K562 (cell line): ENCODE measurements around the gene ZNF750. TPM values are rescaled to one million over a fixed set of nuclear protein-coding genes. Genes with fewer than 3 reads are reported as not detected.

Source experiments
- ATAC-seq: fragments of 200-7000 bp; cut with Tn5 transposase; 3 replicates; pipeline ENCODE4 v1.9.1; 2020; ENCODE audit warnings: moderate library complexity
- BruUV-seq: library from RNA; stranded (reverse); fragments of 400-500 nt; replicated peaks from 2 replicates; lab custom pipeline; 2021; lab: Mats Ljungman, UMichigan
- CTCF ChIA-PET: fragments of 300-600 bp; formaldehyde crosslinking; extraction: SDS; loops from one replicate; lab custom pipeline; 2021; ENCODE audit warnings: low intra/inter-chr PET ratio; lab: Yijun Ruan, JAX
- POLR2A ChIA-PET: fragments of 300-600, 350-650 bp; sonication (Branson Sonifier 250); formaldehyde crosslinking; extraction: SDS; loops from one replicate; lab custom pipeline; 2021; ENCODE audit warnings: antibody characterized with exemption, inconsistent platforms; lab: Yijun Ruan, JAX
- DNase-seq, 4 experiments: peaks; one replicate each; pipeline versions ENCODE4 v3.0.0 to v3.0.0-alpha.2; 2011 to 2018; ENCODE audit warnings: low spot score in 3 of 4, mixed read lengths in 3 of 4; ENCODE audit errors: extremely low read depth in 1 of 4
- FAIRE-seq: peaks from 2 replicates; lab custom pipeline; 2011; peaks lifted over from hg19 to GRCh38; lab: Jason Lieb, UNC
- H2AFZ ChIP-seq: 2 replicates; pipeline ENCODE4 v1.6.0; 2011; ENCODE audit warnings: low read depth, low read length, control low read depth, inconsistent platforms
- H3K27ac ChIP-seq: fragments of 200-600 bp; 3 replicates; pipeline ENCODE4 v1.8.0; 2011; ENCODE audit warnings: low read depth, mild to moderate bottlenecking, control low read depth, inconsistent platforms, low read length, moderate library complexity, mixed read lengths; ENCODE audit errors: extremely low read depth
- H3K27me3 ChIP-seq, 2 experiments: fragments of 300-600 bp in 1 of 2; 2 replicates in 1 of 2; 3 replicates in 1 of 2; pipeline versions ENCODE4 v1.6.0 to v1.8.0; 2011; ENCODE audit warnings: inconsistent platforms in 2 of 2, low read length in 2 of 2, mild to moderate bottlenecking in 1 of 2, mixed read lengths in 1 of 2, moderate library complexity in 1 of 2; ENCODE audit not compliant: control insufficient read depth in 2 of 2, insufficient read depth in 2 of 2
- H3K36me3 ChIP-seq: fragments of 300-600 bp; 3 replicates; pipeline ENCODE4 v1.8.0; 2011; ENCODE audit warnings: mild to moderate bottlenecking, low read length, inconsistent platforms; ENCODE audit not compliant: control insufficient read depth, insufficient read depth
- H3K4me1 ChIP-seq, 2 experiments: fragments of 200-600 bp in 1 of 2; replicated peaks in 1 of 2; 2 replicates in 1 of 2; 3 replicates in 1 of 2; pipeline versions ENCODE4 v1.5.1 to v1.8.0; 2011; ENCODE audit warnings: inconsistent platforms in 2 of 2, low read length in 2 of 2, mild to moderate bottlenecking in 1 of 2, mixed read lengths in 1 of 2, moderate library complexity in 1 of 2; ENCODE audit not compliant: control insufficient read depth in 2 of 2, insufficient read depth in 2 of 2
- H3K4me2 ChIP-seq: 2 replicates; pipeline ENCODE4 v1.6.1; 2011; ENCODE audit warnings: low read length, control low read depth, inconsistent platforms, mixed read lengths; ENCODE audit not compliant: insufficient read depth
- H3K4me3 ChIP-seq: fragments of 200-600 bp; sonication (generic), shearing (Covaris generic); 2 replicates; pipeline ENCODE4 v1.5.1; 2016; ENCODE audit warnings: control low read depth, inconsistent platforms
- H3K79me2 ChIP-seq: fragments of 200-600 bp; 3 replicates; pipeline ENCODE4 v1.8.0; 2011; ENCODE audit warnings: low read length, inconsistent platforms; ENCODE audit not compliant: control insufficient read depth, insufficient read depth
- H3K9ac ChIP-seq, 2 experiments: 2 replicates each; pipeline versions ENCODE4 v1.6.0 to v1.6.1; 2011; ENCODE audit warnings: low read depth in 2 of 2, low read length in 2 of 2, control low read depth in 1 of 2, inconsistent platforms in 1 of 2, mild to moderate bottlenecking in 1 of 2, mixed read lengths in 1 of 2; ENCODE audit not compliant: insufficient read depth in 1 of 2
- H3K9me1 ChIP-seq: one replicate; pipeline ENCODE4 v1.6.0; 2011; ENCODE audit warnings: inconsistent platforms, mild to moderate bottlenecking, low read length, moderate library complexity; ENCODE audit not compliant: control insufficient read depth, insufficient read depth
- H3K9me3 ChIP-seq: replicated peaks from 2 replicates; pipeline ENCODE4 v1.5.1; 2011; ENCODE audit warnings: low read depth, low read length, inconsistent platforms; ENCODE audit not compliant: control insufficient read depth, insufficient read depth
- H4K20me1 ChIP-seq: replicated peaks from 2 replicates; pipeline ENCODE4 v1.6.1; 2011; ENCODE audit warnings: low read length, inconsistent platforms, mixed read lengths; ENCODE audit not compliant: control insufficient read depth, insufficient read depth
- ARID2 ChIP-seq: fragments of 450-650 bp; IDR thresholded peaks from 2 replicates; pipeline ENCODE4 v1.6.1; 2017; ENCODE audit warnings: antibody characterized with exemption, mild to moderate bottlenecking
- BHLHE40 ChIP-seq: IDR thresholded peaks from 2 replicates; pipeline ENCODE4 v1.6.1; 2011; ENCODE audit warnings: low read length, improper control_type of control experiment
- DIDO1 ChIP-seq: fragments of 450-650 bp; IDR thresholded peaks from 2 replicates; pipeline ENCODE4 v1.6.1; 2016; ENCODE audit warnings: low read depth, missing biosample characterization, missing genetic modification characterization
- NFE2 ChIP-seq: IDR thresholded peaks from 2 replicates; pipeline ENCODE4 v1.6.1; 2014; ENCODE audit warnings: antibody characterized with exemption, low read depth
- NRF1 ChIP-seq, 2 experiments: fragments of 450-650 bp; IDR thresholded peaks in 1 of 2; conservative IDR thresholded peaks in 1 of 2; 2 replicates each; pipeline ENCODE4 v1.6.1; 2014; ENCODE audit warnings: mild to moderate bottlenecking in 2 of 2
- ZNF77 ChIP-seq: fragments of 250-450 bp; sonication (Bioruptor Pico); IDR thresholded peaks from 2 replicates; pipeline ENCODE4 v1.5.0; 2020
- WGBS: fragments of 100-300 bp; shearing (Covaris generic); methylation state at CpG from one replicate; pipeline ENCODE4 v1.1.6; 2016; ENCODE audit warnings: low coverage, mixed read lengths; ENCODE audit not compliant: insufficient coverage; ENCODE audit errors: missing lambda C conversion rate; 5-methylcytosine and 5-hydroxymethylcytosine counted together
- in situ Hi-C: fragments of 300-500 bp; cut with MboI; formaldehyde crosslinking; loops from 4 replicates; pipeline ENCODE4 v1.15.0; 2018; ENCODE audit warnings: inconsistent platforms, mixed read lengths
- intact Hi-C: fragments of 100-400 bp; cut with micrococcal nuclease; formaldehyde crosslinking; loops from 2 replicates; pipeline ENCODE4 v1.14.2; 2022
- polyA plus RNA-seq, 8 experiments: library from polyadenylated mRNA; depleted of rRNA in 4 of 8; stranded (reverse) in 5 of 8; unstranded in 3 of 8; fragments of >200 nt; fragmentation: Nextera tagmentation in 2 of 8; fragmentation: Illumina TruSeq in 1 of 8; extraction: Ambion mirVana in 2 of 8; extraction: Trizol in 1 of 8; gene quantifications; 2 replicates each; pipeline versions ENCODE4 v1.2.1 to v1.2.3, GENCODE V29; 2011 to 2014; ENCODE audit warnings: inconsistent platforms in 1 of 8, missing spikeins in 1 of 8
- total RNA-seq, 7 experiments: library from RNA; depleted of rRNA in 6 of 7; stranded (reverse); fragments of >200 nt in 6 of 7; fragmentation: Illumina TruSeq in 2 of 7; extraction: Trizol in 2 of 7; gene quantifications; 2 replicates each; pipeline versions ENCODE4 v1.2.1 to v1.2.3, GENCODE V29; 2011 to 2021; ENCODE audit warnings: low replicate concordance in 1 of 7
- TF ChIP-seq, protein P1 (sequence below): fragments of 150-350 bp; conservative IDR thresholded peaks from 2 replicates; pipeline ENCODE4 v1.6.1; 2014; ENCODE audit warnings: low read length
- TF ChIP-seq, protein P2 (sequence below): fragments of 200-800 bp; sonication (Bioruptor generic); IDR thresholded peaks from 2 replicates; pipeline ENCODE4 v1.6.1; 2017; ENCODE audit warnings: missing genetic modification characterization, missing compliant biosample characterization

The ZNF750 gene
- total and polyA plus RNA-seq, 9 of the 15 experiments (the other 6 are each of a cell fraction or from before 2014, with no cell fraction given), result not detected

DNA sequence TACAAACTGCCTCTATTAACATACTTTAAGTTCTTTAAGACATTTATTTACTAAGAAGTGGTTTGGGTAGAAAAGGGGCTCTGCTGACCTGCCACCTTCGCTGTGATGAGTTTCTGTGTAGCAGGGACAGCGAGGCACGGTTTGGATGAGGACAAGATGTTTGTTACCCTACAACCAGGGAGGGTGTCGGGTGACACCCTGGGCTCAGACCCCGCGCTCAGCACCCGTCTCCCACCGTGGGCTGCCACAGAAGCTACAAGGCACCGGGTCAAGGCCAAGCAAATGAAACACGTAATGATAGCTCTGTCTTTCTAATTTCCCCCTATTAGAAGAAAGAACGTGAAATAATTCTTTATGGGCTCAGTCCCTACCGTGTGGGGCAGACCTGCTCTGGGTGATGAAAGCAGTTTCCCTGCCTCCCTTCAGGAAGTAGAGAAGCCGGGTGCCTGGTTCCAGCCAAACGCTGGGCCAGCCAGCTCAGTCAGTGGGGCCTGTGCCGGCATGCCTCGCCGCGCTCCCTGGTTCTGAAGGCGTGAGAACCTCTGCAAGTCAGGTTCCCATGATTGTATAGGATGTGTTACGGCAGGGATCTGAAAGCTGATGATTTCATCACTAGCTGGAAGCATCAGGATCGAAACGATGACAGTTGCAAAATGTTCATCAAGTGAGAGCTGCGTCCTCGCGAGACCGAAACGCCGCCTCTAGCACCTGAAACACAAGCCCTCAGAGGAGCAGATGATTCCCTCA, 3.9 kb downstream of the ZNF750 start:
- peaks cover 25% of the 10 kb centered on the region for H3K36me3 ChIP-seq
- no peak overlapping the region for H3K27ac ChIP-seq
- H3K79me2 ChIP-seq, result no peaks in the 10 kb centered on the region
- H3K4me3 ChIP-seq, result no peak overlapping the region
- POLR2A ChIA-PET, result no interaction called here
- H3K9me3 ChIP-seq, result no peaks in the 10 kb centered on the region
- DNase-seq (no peak), ATAC-seq (no peak), FAIRE-seq (no peak)
- no peaks in the 10 kb centered on the region for H3K27me3 ChIP-seq
- H3K9ac ChIP-seq, result peak overlapping the region in 1 of 2 experiments; percentile 60; a peak in 2 of 4 replicates
- WGBS, result 94% methylated on average over 27 of the region's 28 CpGs
- no peak overlapping the region for H3K4me2 ChIP-seq
- TF ChIP-seq DIDO1 (tag) (no peak), NFE2 (no peak)
- CTCF ChIA-PET, result interaction anchor here (0.7 kb wide), 1 partner anchor 15 kb away, joined by 4 read pairs; no protein-coding TSS in a partner anchor
- no peaks in the 10 kb centered on the region for H4K20me1 ChIP-seq
- intact Hi-C loops, result no loop called here
- in situ Hi-C loops, result no loop called here
- no peak overlapping the region for H2AFZ ChIP-seq
- H3K4me1 ChIP-seq, result peaks cover 0 to 28% of the 10 kb centered on the region in 2 experiments; a peak in 2 of 5 replicates
- no TSS peak for BruUV-seq
- H3K9me1 ChIP-seq, result no peaks in the 10 kb centered on the region

DNA sequence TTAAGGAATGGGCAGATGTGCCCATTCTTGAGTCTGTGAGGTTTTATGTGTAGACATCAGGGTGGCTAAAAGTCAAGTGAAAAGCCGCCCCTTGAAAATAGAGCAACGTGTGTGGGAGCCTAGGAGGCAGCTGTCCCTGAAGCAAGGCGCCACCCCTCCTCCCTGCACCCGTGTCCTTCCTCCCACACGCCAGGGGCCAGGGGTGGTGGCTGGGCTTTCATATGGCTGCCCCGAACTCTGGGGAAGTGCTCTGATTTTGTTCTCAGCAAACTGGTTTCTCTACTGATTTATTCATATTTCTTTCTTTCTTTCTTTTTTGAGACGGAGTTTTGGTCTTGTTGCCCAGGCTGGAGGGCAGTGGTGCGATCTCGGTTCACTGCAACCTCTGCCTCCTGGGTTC, 4.7 kb downstream of the ZNF750 start:
- Histone ChIP-seq H3K4me1 (peaks cover 0 to 28% of the 10 kb centered on the region in 2 experiments; a peak in 2 of 5 replicates), H3K79me2 (no peaks in the 10 kb centered on the region), H3K9me3 (no peaks in the 10 kb centered on the region), H4K20me1 (no peaks in the 10 kb centered on the region), H3K9ac (no peak overlapping the region), H2AFZ (no peak overlapping the region), H3K4me2 (no peak overlapping the region), H3K36me3 (peaks cover 30% of the 10 kb centered on the region), H3K4me3 (no peak overlapping the region), H3K27me3 (no peaks in the 10 kb centered on the region), H3K9me1 (no peaks in the 10 kb centered on the region), H3K27ac (no peak overlapping the region)
- FAIRE-seq, result no peak
- no TSS peak for BruUV-seq
- no peak for ATAC-seq
- CTCF ChIA-PET, result interaction anchor here (0.5 kb wide), 1 partner anchor 268 kb away, joined by 4 read pairs; no protein-coding TSS in a partner anchor
- in situ Hi-C loops (no loop called here), intact Hi-C loops (no loop called here)
- no peak for DNase-seq
- POLR2A ChIA-PET, result no interaction called here
- WGBS, result 73% methylated on average over 9 of the region's 9 CpGs
- TF ChIP-seq, protein P1, sequence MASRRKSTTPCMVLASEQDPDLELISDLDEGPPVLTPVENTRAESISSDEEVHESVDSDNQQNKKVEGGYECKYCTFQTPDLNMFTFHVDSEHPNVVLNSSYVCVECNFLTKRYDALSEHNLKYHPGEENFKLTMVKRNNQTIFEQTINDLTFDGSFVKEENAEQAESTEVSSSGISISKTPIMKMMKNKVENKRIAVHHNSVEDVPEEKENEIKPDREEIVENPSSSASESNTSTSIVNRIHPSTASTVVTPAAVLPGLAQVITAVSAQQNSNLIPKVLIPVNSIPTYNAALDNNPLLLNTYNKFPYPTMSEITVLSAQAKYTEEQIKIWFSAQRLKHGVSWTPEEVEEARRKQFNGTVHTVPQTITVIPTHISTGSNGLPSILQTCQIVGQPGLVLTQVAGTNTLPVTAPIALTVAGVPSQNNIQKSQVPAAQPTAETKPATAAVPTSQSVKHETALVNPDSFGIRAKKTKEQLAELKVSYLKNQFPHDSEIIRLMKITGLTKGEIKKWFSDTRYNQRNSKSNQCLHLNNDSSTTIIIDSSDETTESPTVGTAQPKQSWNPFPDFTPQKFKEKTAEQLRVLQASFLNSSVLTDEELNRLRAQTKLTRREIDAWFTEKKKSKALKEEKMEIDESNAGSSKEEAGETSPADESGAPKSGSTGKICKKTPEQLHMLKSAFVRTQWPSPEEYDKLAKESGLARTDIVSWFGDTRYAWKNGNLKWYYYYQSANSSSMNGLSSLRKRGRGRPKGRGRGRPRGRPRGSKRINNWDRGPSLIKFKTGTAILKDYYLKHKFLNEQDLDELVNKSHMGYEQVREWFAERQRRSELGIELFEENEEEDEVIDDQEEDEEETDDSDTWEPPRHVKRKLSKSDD, result no peak
- TF ChIP-seq BHLHE40 (no peak), NRF1 (conservative IDR thresholded peaks at IDR 0.05 in 1 of 2, IDR thresholded peaks at IDR 0.05 in 1 of 2) (no peak), ZNF77 (no peak), ARID2 (no peak)
- TF ChIP-seq, protein P2, sequence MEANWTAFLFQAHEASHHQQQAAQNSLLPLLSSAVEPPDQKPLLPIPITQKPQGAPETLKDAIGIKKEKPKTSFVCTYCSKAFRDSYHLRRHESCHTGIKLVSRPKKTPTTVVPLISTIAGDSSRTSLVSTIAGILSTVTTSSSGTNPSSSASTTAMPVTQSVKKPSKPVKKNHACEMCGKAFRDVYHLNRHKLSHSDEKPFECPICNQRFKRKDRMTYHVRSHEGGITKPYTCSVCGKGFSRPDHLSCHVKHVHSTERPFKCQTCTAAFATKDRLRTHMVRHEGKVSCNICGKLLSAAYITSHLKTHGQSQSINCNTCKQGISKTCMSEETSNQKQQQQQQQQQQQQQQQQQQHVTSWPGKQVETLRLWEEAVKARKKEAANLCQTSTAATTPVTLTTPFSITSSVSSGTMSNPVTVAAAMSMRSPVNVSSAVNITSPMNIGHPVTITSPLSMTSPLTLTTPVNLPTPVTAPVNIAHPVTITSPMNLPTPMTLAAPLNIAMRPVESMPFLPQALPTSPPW (CRISPR knock-in tag), result peak; percentile 28; the same call in 1 of the 2 replicates
